Suprapubic skin (tissue), 4 donors: Measurements from ENCODE around the gene RBM12. TPM values are rescaled to one million over a fixed set of nuclear protein-coding genes. Genes with fewer than 3 reads are reported as not detected.

Source experiments
- DNase-seq, 2 donors: peaks; one replicate each; pipeline ENCODE4 v3.0.0-alpha.2; 2019; ENCODE audit warnings: low spot score in 2 of 2
- H3K27ac ChIP-seq: fragments of 200-600 bp; sonication (generic); one replicate; pipeline ENCODE4 v1.5.1; 2019
- H3K27me3 ChIP-seq: fragments of 200-600 bp; sonication (generic); one replicate; pipeline ENCODE4 v1.5.1; 2019
- H3K36me3 ChIP-seq: fragments of 200-600 bp; sonication (generic); one replicate; pipeline ENCODE4 v1.5.1; 2019
- H3K4me1 ChIP-seq: fragments of 200-600 bp; sonication (generic); one replicate; pipeline ENCODE4 v1.5.1; 2019
- H3K4me3 ChIP-seq: fragments of 200-600 bp; sonication (generic); one replicate; pipeline ENCODE4 v1.5.1; 2019; ENCODE audit warnings: mild to moderate bottlenecking
- H3K9me3 ChIP-seq: fragments of 200-600 bp; sonication (generic); one replicate; pipeline ENCODE4 v1.5.1; 2019
- CTCF ChIP-seq, 2 donors: fragments of 200-600 bp in 1 of 2; fragments of 450-650 bp in 1 of 2; sonication (generic) in 1 of 2; IDR thresholded peaks; one replicate each; pipeline ENCODE4 v1.5.1; 2016 to 2019; ENCODE audit warnings: antibody characterized with exemption in 2 of 2, mild to moderate bottlenecking in 1 of 2, moderate library complexity in 1 of 2
- EP300 ChIP-seq: sonication (generic); formaldehyde crosslinking; IDR thresholded peaks from one replicate; pipeline ENCODE4 v1.6.1; 2017; ENCODE audit warnings: antibody characterized with exemption
- POLR2A ChIP-seq, 2 donors: fragments of 450-650 bp; IDR thresholded peaks; one replicate each; pipeline ENCODE4 v1.6.1; 2017; ENCODE audit warnings: antibody characterized with exemption in 2 of 2, mild to moderate bottlenecking in 2 of 2, moderate library complexity in 2 of 2
- POLR2AphosphoS5 ChIP-seq, 3 donors: sonication (generic); formaldehyde crosslinking; IDR thresholded peaks; one replicate each; pipeline ENCODE4 v1.6.1; 2017; ENCODE audit warnings: antibody characterized with exemption in 3 of 3
- WGBS: methylation state at CpG from one replicate; pipeline ENCODE4 v1.1.5; 2018; 5-methylcytosine and 5-hydroxymethylcytosine counted together
- total RNA-seq, 4 donors: library from RNA; depleted of rRNA; stranded (reverse); fragments of >200 nt; gene quantifications; one replicate each; pipeline ENCODE4 v1.1.0, GENCODE V29; 2016

Gene RBM12
- total RNA-seq, 4 donors from 2014 or later = 21.6 to 38.7 (median 32.7) TPM

GRCh38 chr20:35600993-35601973 lies 63.4 kb downstream of the RBM12 start:
- H3K4me3 ChIP-seq = peak overlapping the region; percentile 60
- no peaks in the 10 kb centered on the region for H3K36me3 ChIP-seq
- peaks cover 20% of the 10 kb centered on the region for H3K27me3 ChIP-seq
- WGBS = 0% methylated on average over 17 of the region's 103 CpGs
- DNase-seq = peak in 1 of 2 donors; percentile 88
- H3K27ac ChIP-seq = no peak overlapping the region
- peaks cover 20% of the 10 kb centered on the region for H3K4me1 ChIP-seq
- TF ChIP-seq POLR2AphosphoS5 (IDR thresholded peaks at IDR 0.05) (peak in 1 of 3 donors; percentile 50), CTCF (IDR thresholded peaks at IDR 0.05) (peak in 1 of 2 donors; percentile 47), EP300 (no peak)
- no peaks in the 10 kb centered on the region for H3K9me3 ChIP-seq

- H3K4me3 ChIP-seq = peak overlapping the region; percentile 60
- H3K27me3 ChIP-seq = peaks cover 20% of the 10 kb centered on the region
- no peak for DNase-seq
- WGBS = 30% methylated on average over 27 of the region's 34 CpGs
- peaks cover 20% of the 10 kb centered on the region for H3K4me1 ChIP-seq
- no peak for TF ChIP-seq EP300
- TF ChIP-seq POLR2A (IDR thresholded peaks at IDR 0.05) = no peak
- TF ChIP-seq CTCF (IDR thresholded peaks at IDR 0.05) = no peak
- no peak for TF ChIP-seq POLR2AphosphoS5 (IDR thresholded peaks at IDR 0.05)
- H3K27ac ChIP-seq = no peak overlapping the region
- no peaks in the 10 kb centered on the region for H3K9me3 ChIP-seq
- H3K36me3 ChIP-seq = no peaks in the 10 kb centered on the region
Measured at GRCh38 chr20:35600176-35600992, 64.3 kb downstream of the RBM12 start.

DNA sequence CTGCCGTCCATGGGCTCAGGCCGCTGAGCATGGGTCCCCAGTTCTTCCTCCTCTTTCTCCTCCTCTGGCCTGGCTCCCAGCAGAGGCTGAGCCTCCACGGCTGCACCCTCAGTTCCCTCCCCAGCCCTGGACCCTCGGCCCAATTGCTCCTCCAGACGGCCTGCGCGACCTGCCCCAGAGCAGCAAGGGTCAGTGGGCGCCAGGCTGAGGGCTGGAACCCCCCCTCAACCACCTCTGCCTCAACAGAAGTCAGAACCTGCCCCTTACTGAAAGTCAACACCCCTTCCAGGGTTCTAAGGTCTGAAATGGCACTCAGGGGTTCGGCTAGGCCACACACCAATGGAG lies 65.0 kb downstream of the RBM12 start:
- Histone ChIP-seq H3K4me3 (no peak overlapping the region), H3K27ac (no peak overlapping the region), H3K9me3 (no peaks in the 10 kb centered on the region), H3K27me3 (peaks cover 20% of the 10 kb centered on the region), H3K36me3 (no peaks in the 10 kb centered on the region), H3K4me1 (peaks cover 20% of the 10 kb centered on the region)
- DNase-seq = no peak
- 89% methylated on average over 9 of the region's 9 CpGs for WGBS
- no peak for TF ChIP-seq EP300
- TF ChIP-seq CTCF (IDR thresholded peaks at IDR 0.05) = no peak
- TF ChIP-seq POLR2A (IDR thresholded peaks at IDR 0.05) = no peak
- no peak for TF ChIP-seq POLR2AphosphoS5 (IDR thresholded peaks at IDR 0.05)

Other genes with a start within 250 kb of the RBM12 start
- not detected for gene GDF5, start 226.7 kb downstream of the RBM12 start, total RNA-seq
- 10 to 100 TPM; 18.8 to 55.4 (median 27.1) TPM for gene CEP250, start 209.3 kb downstream of the RBM12 start, total RNA-seq
- gene C20orf173, start 135.2 kb downstream of the RBM12 start, total RNA-seq = not detected
- gene ERGIC3, start 122.8 kb downstream of the RBM12 start, total RNA-seq = 100 to 1,000 TPM; 154 to 256 (median 225) TPM
- under 1 TPM in 1 of 4 donors, not detected in 3; 0.89 TPM for gene SPAG4, start 49.1 kb downstream of the RBM12 start, total RNA-seq
- 100 to 1,000 TPM in 2 of 4 donors, 10 to 100 TPM in 2; 43.3 to 238 (median 103) TPM for gene CPNE1, start within 50 bp of the RBM12 start, total RNA-seq
- 10 to 100 TPM; 39.7 to 73.2 (median 47.3) TPM for gene NFS1, start 34.5 kb upstream of the RBM12 start, total RNA-seq
- gene ROMO1, start 34.5 kb upstream of the RBM12 start, total RNA-seq = 100 to 1,000 TPM; 146 to 299 (median 212) TPM
- gene RBM39, start 77.4 kb upstream of the RBM12 start, total RNA-seq = 100 to 1,000 TPM; 245 to 599 (median 258) TPM
- 10 to 100 TPM; 44.2 to 60.6 (median 47.3) TPM for gene PHF20, start 107.1 kb upstream of the RBM12 start, total RNA-seq